Measurements from ENCODE around the gene PHLPP1. TPM values are rescaled to one million over a fixed set of nuclear protein-coding genes. Genes with fewer than 3 reads are reported as not detected.

Gene PHLPP1
- total and polyA plus RNA-seq, 2 experiments from 2014 or later, result 15.7 to 73.6 TPM

- no peak overlapping the region for H3K4me3 ChIP-seq
- no peak overlapping the region for H2AFZ ChIP-seq
- H3K27ac Mint-ChIP-seq, result no peak overlapping the region
- H3F3A ChIP-seq (replicated peaks; ENCODE audit: low read depth), result no peaks in the 10 kb centered on the region
- H3K9me2 ChIP-seq (ENCODE audit: insufficient read depth), result no peaks in the 10 kb centered on the region
- ATAC-seq, result no peak
- no peak for DNase-seq (ENCODE audit: low spot score)
- H3K27ac ChIP-seq (ENCODE audit: low read depth), result no peak overlapping the region
- peaks cover under 1% of the 10 kb centered on the region for H3K27me3 Mint-ChIP-seq (ENCODE audit: insufficient read depth, low read depth, poor library complexity)
- H3K4me2 ChIP-seq, result no peak overlapping the region
- H3K36me3 Mint-ChIP-seq (ENCODE audit: low read depth), result peaks cover 41% of the 10 kb centered on the region
- H3K36me3 ChIP-seq (ENCODE audit: insufficient read depth), result no peaks in the 10 kb centered on the region
- peaks cover 76% of the 10 kb centered on the region for H3K79me2 ChIP-seq (replicated peaks; ENCODE audit: insufficient read depth)
- TF ChIP-seq ZNF331 (CRISPR knock-in tag; IDR thresholded peaks at IDR 0.05; ENCODE audit: low read depth) (no peak), ZNF114 (CRISPR knock-in tag; IDR thresholded peaks at IDR 0.05) (no peak), ETS1 (IDR thresholded peaks at IDR 0.05) (no peak), JUNB (IDR thresholded peaks at IDR 0.05; ENCODE audit: unreplicated experiment) (no peak), EZH2phosphoT487 (IDR thresholded peaks at IDR 0.05; ENCODE audit: unreplicated experiment) (no peak), NANOG (IDR thresholded peaks at IDR 0.05; ENCODE audit: borderline replicate concordance) (no peak), POLR2AphosphoS5 (IDR thresholded peaks at IDR 0.05; ENCODE audit: low read depth) (no peak), EZH2 (IDR thresholded peaks at IDR 0.05; ENCODE audit: low read depth, unreplicated experiment) (no peak), REST (IDR thresholded peaks at IDR 0.05; ENCODE audit: unreplicated experiment) (no peak), CREB1 (CRISPR knock-in tag; IDR thresholded peaks at IDR 0.05; ENCODE audit: low read depth) (no peak), STAT1 (IDR thresholded peaks at IDR 0.05; ENCODE audit: unreplicated experiment) (no peak), ZNF462 (CRISPR knock-in tag; IDR thresholded peaks at IDR 0.05) (no peak)
- no peaks in the 10 kb centered on the region for H3K9me3 Mint-ChIP-seq
- H3K4me3 Mint-ChIP-seq, result no peak overlapping the region
- H3K4me1 ChIP-seq (ENCODE audit: insufficient read depth), result peaks cover 4% of the 10 kb centered on the region; the same call in 1 of the 2 replicates
- H3K27me3 ChIP-seq (ENCODE audit: insufficient read depth), result no peaks in the 10 kb centered on the region
- H4K20me1 ChIP-seq (replicated peaks; ENCODE audit: insufficient read depth), result no peaks in the 10 kb centered on the region
- peaks cover 21% of the 10 kb centered on the region for H3K4me1 Mint-ChIP-seq
Measured at GRCh38 chr18:62870643-62871042, 155.3 kb downstream of the PHLPP1 start.
